ENCODE results near the gene KLHL28.

GRCh38 chr14:44893535-44893934, 68.2 kb downstream of the KLHL28 start:
- TF ChIP-seq CTCF (conservative IDR thresholded peaks at IDR 0.05 in 1 of 2, IDR thresholded peaks at IDR 0.05 in 1 of 2; ENCODE audit: low read depth in 1 of 2, low read length in 2 of 2): no peak
- no peak for TF ChIP-seq EZH2 (IDR thresholded peaks at IDR 0.05; ENCODE audit: low read length, missing control alignments)
